Amniotic epithelial cell (primary cell): Measurements from ENCODE around the gene MIA3.

Source experiments
- DNase-seq: peaks from one replicate; pipeline ENCODE4 v3.0.0-alpha.2; 2010; ENCODE audit warnings: low read depth

The MIA3 gene

DNA sequence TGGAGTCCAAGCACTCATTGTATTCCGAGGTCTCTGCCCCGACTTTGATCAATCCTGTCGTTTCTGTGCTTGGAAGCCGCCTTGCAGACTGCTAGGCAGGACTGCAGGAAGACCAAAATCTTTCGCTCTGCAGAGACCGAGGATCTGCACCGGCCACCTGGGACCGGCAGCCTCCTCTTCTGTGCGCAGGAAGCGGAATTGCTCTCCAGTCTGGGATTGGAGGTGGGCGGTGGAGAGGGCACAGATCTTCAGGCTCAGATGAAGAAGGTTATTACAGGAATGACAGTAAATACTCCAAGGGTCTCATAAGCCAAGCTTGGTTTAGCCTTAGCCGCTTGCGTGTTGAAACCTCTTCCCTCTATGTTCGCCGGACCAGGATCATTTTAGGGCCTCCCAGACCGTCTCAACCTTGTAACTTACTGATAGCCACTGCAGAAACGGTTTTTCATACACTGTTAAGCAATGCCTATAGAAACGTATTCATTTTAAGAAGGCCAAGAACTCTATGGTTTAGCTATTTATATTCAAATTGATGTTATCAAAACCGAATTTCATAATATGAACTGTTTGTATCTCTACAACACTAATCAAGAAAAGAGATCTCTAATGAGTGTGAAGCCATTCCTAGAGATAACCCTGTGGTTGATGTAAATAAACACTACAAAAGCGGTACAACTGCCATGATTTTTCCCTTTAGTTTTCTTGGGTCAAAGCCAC lies 1.1 kb downstream of the MIA3 start:
- peak; percentile 24 for DNase-seq

DNA sequence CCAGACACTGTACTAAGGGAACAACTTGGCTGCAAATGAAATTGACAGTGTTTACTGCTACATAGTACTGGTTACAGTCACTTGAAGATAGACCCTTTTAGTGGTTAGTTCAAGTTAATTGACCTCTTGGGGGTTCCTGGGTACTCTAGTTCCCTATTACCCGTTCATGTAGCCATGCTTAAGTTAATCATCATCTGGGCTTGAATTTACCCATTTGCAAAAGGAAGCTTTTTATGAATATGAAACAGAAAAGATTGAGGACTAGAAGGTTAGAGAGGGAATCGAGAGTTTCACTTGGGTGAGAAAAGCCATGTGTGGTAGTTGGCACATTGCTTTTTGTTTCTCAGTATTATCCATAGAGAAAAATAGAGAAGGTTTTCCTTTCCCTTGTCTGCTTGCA lies 2.7 kb downstream of the MIA3 start:
- DNase-seq = no peak

DNA sequence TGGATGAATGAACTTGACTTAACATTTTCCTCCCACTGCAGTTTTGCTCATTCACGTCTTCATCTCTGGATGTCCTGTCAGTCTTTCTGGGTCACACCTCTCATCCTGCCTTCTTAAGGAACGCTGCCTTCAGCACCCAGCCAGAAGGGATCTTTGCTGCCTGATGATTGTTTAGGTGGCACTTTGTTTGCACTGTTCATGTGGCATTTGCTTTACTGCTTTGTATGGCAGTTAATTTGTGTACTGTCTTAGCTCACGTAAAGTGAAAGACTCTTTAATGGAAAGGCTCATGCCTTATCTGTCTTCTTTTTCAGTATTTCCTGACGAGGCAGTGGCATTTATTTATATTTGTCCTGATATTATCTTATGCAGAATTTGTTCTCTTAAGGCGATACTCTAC lies 4.9 kb downstream of the MIA3 start:
- DNase-seq = no peak

DNA sequence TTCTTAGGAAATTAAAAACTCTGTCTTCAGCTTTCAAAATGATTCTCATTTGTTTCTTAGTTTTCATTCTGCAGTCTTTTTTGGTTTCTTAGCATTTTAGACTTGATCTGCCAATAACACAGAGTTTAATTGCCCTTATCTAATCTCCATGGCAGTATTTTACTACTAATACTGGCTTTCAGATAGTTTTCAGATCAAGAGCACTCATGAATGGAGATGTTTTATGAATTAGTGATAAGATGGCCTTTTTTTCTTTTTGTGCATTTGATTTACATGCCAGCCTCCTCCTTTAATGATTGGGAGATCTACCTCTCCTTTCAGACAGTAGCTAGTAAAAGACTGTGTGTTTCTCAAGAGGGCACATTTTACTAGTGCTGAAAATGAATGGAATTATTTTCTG lies 5.6 kb downstream of the MIA3 start:
- DNase-seq = no peak

DNA sequence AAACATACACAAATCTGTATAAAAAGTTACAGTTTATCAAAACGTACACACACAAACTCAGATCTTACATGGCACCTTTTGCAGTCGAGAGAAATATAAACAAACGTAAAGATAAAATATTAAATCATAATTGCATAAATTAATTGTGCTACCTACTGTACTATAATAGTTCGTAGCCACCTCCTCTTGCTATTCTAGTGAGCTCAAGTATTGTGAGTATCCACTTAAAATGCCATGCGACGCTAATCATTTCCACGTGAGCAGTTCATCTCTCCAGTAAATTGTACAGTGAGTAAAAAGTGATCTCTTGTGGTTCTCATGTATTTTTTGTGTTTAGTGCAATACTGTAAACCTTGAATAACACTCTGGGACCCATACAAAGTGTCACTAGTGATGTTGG lies 6.3 kb downstream of the MIA3 start:
- DNase-seq = no peak

DNA sequence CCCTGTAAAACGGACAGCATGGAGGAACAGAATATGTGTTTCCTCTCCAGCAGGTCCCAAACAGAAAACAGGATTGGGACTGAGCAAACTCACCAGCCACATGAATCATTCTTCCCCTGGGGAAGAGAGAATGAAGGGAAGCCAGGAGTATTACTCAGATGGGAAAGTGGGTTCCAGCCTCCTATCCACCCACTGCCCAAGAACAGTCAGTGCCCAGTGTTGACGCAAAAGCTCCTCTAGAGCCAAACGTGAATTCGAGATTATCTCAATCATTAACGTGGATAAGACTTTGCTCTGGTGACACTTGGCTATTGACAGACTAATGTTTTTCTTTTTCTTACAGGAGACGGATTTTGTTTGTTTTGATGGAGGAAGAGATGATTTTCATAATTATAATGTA lies 9.3 kb downstream of the MIA3 start:
- peak; percentile 25 for DNase-seq

DNA sequence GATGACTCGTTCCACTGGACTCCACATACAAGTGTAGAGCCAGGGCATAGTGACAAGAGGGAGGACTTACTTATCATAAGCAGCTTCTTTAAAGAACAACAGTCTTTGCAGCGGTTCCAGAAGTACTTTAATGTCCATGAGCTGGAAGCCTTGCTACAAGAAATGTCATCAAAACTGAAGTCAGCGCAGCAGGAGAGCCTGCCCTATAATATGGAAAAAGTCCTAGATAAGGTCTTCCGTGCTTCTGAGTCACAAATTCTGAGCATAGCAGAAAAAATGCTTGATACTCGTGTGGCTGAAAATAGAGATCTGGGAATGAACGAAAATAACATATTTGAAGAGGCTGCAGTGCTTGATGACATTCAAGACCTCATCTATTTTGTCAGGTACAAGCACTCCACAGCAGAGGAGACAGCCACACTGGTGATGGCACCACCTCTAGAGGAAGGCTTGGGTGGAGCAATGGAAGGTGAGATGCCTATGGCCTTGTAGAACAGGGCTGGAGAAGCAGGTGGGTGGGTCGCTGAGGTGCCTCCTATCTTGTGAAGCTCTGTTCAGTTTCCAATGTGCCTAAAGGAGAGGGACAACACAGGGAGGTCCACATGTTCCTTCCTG lies 12.1 kb downstream of the MIA3 start:
- DNase-seq = peak; percentile 32

DNA sequence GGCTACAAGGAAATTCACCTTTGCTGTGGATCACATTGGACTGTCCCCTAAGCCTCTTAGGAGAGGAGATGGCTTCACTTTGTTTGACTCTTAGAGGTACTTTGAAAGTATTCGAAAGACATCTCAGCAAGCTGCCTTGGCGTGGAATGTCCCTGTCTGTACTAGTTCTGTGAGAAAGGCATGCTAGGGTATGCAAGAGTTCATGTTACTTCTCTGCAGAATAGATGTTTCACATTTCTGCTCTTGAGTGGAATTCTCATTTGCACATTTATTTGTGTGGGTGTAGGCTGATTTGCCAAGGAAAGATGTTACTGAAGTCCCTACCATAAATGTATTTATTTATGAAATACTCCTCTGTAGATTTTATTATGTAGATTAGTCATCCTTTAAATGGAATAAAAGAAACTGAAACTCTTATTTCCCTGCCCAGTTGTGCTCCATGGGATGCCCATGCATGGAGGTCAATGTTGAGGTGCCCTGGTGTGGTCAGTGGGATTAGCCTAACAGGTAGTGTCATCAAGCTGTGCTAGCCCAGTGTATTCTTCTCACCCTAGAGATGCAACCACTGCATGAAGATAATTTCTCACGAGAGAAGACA lies 13.8 kb downstream of the MIA3 start:
- DNase-seq = no peak

DNA sequence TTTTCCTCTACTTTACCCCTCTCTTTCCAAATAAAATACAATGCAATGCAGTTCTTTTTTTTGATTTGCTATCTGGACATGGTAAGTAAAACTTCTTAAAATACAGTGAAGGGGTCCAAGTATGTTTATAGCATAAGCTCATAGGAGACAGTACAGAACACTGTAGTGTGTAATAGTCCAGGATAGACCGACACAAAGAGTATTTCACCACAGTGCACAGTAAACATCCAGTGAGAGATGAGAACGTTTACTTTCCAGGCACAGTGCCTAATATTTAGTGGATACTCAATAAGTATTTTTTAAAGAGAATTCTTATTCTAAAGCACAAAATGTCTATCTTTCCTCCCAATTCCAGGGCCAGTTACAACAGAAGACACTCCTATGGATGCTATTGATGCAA lies 14.9 kb downstream of the MIA3 start:
- DNase-seq = no peak

DNA sequence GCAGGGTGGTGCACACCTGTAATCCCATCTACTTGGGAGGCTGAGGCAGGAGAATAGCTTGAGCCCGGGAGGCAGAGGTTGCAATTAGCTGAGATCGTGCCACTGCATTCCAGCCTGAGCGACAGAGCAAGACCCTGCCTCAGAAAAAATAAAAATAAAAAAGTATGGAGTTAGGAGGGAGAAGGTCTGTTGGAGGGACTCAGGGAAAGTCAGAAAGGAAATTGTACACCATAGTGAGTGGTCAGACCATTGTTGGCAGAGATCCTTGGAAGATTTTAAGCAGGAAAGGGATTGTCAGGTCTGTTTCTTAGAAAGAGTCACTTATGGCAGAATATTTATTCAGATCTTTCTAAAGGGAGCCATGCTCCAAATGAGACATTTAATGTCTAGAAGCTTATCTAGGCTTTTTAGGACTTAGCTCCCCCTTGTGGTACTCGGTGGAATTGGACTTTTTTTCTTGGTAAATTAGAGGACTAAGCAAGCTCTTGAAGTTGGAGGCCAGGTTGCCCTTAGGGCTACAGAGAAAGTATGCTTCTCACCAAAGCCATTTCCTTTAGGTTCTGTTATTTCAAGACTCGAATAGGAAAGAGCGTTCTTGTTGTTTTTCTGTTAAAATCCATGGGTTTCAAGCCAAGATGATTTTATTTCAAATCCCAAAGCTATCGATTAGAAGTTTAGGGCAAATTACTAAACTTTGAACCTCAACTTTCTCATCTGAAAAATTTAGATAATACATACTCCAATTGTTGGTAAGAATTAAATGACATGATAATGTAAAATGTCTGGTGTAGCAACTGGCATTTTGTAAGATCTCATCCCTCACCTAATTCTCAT lies 16.5 kb downstream of the MIA3 start:
- peak; percentile 86 for DNase-seq

DNA sequence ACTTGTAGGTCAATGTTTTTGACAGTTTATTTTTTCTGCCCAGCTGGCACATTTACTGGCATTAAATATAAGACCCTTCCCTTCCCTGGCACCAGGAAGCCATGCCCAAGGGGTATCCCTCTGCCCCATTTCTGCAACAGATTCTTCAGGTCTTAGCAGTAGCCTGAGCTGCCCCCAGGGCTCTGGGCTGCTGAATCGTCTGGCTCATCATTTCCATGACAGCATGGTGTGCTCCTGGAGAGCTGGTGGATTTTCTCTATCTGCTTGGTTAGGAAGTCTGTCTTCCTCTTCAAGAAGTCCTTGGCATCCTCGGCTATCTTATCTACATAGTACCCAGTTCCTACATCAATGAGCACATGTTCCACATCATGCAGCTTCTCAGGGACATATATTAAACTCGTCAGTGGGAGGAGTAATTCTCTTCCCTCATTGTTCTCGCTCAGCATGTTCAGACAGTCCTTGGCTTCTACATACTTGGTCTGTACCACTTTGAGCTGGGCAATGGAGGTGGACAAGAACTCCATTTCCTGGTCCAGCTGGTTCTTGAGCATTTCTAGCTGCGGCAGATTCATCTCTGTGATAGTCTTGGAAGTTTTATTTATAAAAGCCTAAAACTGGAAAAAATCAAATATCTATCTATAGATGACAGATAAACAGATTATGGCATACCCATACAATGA lies 23.5 kb downstream of the MIA3 start:
- DNase-seq = no peak

DNA sequence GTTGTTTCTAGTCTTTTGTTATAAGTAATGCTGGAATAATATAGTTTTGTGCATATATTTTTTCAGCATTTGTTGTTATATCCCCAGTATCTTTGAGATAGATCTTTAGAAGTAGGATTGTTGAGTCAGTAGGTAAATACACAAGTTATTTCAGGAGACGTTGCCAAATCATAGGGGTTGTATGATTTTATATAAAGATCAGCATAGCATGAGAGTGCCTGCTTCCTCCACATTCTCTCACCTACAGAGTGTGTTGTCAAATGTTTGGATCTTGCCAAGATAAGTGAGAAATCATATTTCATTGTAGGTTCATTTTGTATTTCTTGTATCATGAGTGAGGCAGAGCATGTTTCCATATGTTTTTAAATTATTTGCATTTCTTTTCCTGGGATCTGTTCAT lies 24.6 kb downstream of the MIA3 start:
- DNase-seq = no peak

DNA sequence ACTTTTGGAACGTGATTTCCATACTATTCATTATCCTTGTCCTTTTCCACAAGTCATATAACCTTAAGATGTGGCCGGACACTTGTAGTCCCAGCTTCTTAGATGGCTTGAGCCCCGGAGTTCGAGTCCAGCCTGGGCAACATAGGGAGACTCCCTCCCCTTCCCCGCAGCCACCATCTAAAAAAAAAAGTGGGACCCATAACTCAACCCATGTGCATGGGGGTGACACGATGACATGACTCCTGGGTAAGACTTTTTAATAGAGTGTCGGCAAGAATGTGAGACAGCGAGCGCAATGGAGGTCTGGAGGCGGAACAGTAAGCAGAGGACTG lies 25.7 kb downstream of the MIA3 start:
- DNase-seq = no peak

DNA sequence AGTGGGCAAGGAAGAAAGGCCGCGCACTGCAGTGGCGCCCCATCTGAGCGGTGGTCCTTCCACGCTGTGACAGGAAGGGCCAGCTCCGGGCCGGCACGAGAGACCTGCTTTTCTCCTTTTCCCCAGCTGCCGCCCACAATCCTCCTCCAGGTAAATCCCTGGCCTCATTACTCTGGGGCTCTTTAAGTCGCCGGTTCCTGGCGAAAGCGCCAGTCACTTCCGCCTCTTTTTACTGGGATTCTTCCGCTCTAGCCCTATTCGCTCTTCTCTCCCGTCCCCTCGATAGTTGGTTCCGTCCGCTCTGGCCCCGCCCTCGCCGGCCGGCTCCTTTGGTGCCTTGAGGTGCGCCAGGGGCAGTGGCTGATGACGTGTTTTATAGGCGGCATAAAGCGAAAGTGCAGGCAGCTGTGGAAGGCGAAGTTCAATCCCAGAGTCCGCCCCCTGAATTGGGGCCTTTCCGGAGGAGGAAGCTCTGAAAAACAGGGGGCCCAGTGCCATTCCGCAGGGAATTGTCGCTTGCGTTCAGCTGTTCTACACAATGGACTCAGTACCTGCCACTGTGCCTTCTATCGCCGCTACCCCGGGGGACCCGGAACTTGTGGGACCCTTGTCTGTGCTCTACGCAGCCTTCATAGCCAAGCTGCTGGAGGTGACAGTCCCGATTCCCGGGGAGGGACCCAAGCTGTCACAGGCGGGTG lies 26.2 kb downstream of the MIA3 start:
- DNase-seq = peak; percentile 98

DNA sequence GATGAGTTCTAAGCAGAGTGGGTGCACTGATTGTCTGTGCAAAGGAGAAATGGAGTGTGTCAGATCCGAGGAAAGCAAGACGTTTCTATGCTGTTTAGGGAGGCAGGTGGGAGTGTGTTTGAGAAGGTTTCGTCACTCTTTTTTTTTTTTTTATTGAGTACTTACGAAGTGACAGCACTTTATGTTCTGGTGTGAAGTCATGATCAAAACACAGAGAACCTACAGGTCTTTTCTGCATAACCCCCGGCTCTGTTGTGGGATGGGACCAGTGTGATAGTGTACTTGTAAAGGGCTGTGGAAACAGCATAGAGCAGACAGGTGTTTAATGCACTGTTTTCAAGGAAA lies 26.7 kb downstream of the MIA3 start:
- DNase-seq = peak; percentile 30

DNA sequence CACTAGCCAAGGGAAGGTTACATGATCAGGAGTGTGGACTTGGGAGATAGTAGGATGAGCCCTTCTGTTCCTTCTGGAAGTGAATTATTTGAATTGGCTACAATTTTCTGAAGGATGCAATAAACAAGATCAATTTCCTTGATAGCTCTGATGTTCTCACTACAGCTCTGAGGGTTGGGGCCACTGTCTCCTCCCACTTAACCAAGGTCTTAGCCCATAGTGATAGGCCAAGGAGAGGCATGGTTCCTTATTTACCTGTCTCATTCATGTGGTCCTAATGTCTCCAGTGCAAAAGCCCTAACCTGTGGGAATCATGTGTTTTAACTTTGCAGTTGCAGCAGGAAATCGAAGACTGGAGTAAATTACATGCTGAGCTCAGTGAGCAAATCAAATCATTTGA lies 34.8 kb downstream of the MIA3 start:
- no peak for DNase-seq

DNA sequence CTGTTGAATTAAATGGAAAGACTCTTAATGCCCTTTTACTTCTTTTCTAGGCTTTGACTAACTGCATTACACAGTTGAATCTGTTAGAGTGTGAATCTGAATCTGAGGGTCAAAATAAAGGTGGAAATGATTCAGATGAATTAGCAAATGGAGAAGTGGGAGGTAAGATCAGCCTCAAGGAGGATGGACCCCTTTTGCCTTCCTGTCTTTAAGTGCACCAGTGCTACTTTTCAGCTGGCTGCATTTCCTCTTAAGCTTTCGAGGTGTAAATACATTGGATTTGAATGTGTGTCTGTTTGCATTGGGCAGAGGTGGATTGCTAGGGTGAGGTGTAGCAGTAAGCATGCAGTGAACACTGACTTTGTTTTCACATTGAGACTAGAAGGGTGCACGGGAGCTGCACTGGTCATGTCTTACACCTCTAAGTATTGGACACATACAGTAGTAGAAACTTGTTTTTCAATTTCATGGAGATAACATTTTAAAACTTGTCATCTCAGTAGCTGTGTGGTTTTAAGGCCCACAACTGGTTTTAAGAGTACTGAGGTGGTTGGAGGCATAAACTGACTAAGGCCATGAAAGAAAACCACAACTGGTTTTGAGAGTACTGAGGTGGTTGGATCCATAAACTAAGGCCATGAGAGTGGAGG lies 35.4 kb downstream of the MIA3 start:
- no peak for DNase-seq

DNA sequence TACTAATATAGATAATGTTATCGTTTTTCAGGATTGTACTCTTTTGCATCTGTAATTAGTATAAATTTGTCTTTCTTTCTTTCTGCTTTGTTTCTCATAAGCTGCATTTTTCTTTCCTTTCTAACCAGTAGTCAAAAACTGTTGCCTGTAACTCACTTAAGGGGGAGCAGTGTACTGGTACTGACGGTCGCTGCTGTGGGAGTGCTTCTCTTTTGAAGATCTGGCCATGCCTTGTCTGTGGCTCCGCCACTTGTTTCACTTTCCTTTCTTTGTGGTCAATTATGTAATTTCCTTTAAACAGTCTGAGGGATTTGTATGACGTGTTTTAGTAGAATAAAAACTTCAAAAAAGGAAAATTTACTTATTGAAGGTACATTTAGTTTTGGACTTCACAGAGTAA lies 37.0 kb downstream of the MIA3 start:
- DNase-seq = peak; percentile 44

DNA sequence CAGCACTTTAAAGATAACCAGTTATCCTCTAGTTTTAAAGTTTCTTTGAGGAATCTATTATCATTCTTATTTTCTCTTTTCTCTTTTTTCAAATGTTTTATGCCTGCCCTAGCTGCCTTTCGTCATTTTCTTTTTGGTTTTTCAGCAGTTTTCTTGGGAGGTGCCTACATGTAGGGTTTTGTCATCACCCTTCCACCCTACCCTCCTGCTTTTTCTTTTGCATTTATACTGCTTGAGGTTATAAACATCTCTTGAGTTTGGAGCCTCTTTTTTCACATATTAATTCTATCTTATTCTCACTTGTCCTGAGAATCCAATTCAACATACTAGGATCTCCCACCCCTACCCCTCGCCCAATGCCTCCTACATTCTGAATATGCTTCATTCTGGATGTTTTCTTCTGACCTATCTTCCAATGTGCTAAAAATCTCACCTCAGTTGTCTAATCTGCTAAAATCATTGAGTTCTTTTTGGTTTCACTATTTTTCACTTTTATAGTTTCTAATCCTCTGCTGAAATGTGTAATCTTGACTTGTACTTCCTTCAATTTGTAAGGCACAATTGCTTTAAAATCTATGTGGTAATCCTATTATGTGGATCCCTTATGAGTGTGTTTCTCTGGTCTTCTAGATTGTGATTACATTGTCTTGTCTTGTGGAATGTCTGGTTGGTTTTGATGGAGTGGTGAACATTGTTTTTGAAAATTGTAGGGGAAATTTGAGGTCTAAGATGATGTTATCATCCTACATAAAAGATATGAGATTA lies 38.7 kb downstream of the MIA3 start:
- DNase-seq = no peak

DNA sequence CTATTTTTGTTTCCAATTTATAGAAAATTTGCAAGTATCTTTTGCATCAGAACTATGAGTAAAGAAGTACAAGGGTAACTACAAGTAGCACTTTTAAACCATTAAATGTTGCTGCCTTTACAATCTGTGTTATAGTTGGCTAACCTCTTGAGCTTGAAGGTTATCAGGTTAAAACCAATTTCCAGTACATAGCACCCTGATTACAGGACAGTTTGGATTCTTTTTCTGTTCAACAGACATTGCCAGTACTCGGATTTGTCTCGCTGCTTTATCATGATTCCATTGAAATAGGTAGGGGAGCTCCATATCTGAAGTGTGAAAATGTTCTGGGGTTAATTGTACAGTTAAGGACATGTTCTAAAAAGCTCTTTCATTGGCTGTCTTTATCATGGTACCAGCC lies 40.0 kb downstream of the MIA3 start:
- no peak for DNase-seq
